ENCODE results near the gene SPG7. TPM values are rescaled to one million over a fixed set of nuclear protein-coding genes. Genes with fewer than 3 reads are reported as not detected.

The SPG7 gene
- polyA plus RNA-seq, 2 of the 4 experiments (the other 2 are of a cell fraction): 53.2 to 73.2 TPM

GRCh38 chr16:89593841-89594240 is 85.6 kb downstream of the SPG7 start:
- CTCF ChIA-PET: interaction anchor here (0.7 to 1.2 kb wide), 2 partner anchors 21 to 101 kb away, joined by 3 to 4 read pairs; no protein-coding TSS in a partner anchor
- no peak for FAIRE-seq
- WGBS (ENCODE audit: missing lambda C conversion rate): 92% methylated on average over 13 of the region's 15 CpGs

GRCh38 chr16:89595330-89596060 is 87.3 kb downstream of the SPG7 start:
- Histone ChIP-seq H3K27ac (no peak overlapping the region), H3K4me2 (no peak overlapping the region), H3K9me3 (no peaks in the 10 kb centered on the region), H3K4me3 (no peak overlapping the region), H3K4me1 (peaks cover 16% of the 10 kb centered on the region)
- 95% methylated on average over 39 of the region's 47 CpGs for WGBS (ENCODE audit: missing lambda C conversion rate)
- ATAC-seq (no peak), DNase-seq (ENCODE audit: low read depth in 1 of 2, low spot score in 1 of 2) (no peak), FAIRE-seq (no peak)
- CTCF ChIA-PET: interaction anchor here (0.8 to 1.3 kb wide), 2 partner anchors 20 to 69 kb away, joined by 3 read pairs; no protein-coding TSS in a partner anchor
- no peak for TF ChIP-seq RFX5 (IDR thresholded peaks at IDR 0.05)
- TF ChIP-seq RARB (CRISPR knock-in tag; IDR thresholded peaks at IDR 0.05): no peak
- TF ChIP-seq ELK1 (IDR thresholded peaks at IDR 0.05; ENCODE audit: low read depth, low read length): no peak
- TF ChIP-seq KDM5A (IDR thresholded peaks at IDR 0.05): no peak
- no peak for TF ChIP-seq CBX2 (IDR thresholded peaks at IDR 0.05; ENCODE audit: borderline replicate concordance, low read depth)
- no peak for TF ChIP-seq HEYL (CRISPR knock-in tag; IDR thresholded peaks at IDR 0.05)
- POLR2A ChIA-PET: no interaction called here

More at GRCh38 chr16:89593841-89594240, 85.6 kb downstream of the SPG7 start:
- no peaks in the 10 kb centered on the region for H3K9me3 ChIP-seq
- H3K4me1 ChIP-seq: peaks cover 6% of the 10 kb centered on the region; the same call in 1 of the 3 replicates
- ATAC-seq (no peak), DNase-seq (ENCODE audit: low read depth in 1 of 2, low spot score in 1 of 2) (no peak)
- H3K4me2 ChIP-seq: no peak overlapping the region
- TF ChIP-seq HDAC2 (IDR thresholded peaks at IDR 0.05): no peak
- TF ChIP-seq JUN (IDR thresholded peaks at IDR 0.05): no peak
- no peak for TF ChIP-seq CHD2 (IDR thresholded peaks at IDR 0.05; ENCODE audit: low read length, partially characterized antibody)
- no peak for TF ChIP-seq HOXB13 (CRISPR knock-in tag; IDR thresholded peaks at IDR 0.05; ENCODE audit: low read depth)
- no peak for TF ChIP-seq KDM1A (IDR thresholded peaks at IDR 0.05; ENCODE audit: low read depth)
- H3K27ac ChIP-seq: no peak overlapping the region
- POLR2A ChIA-PET: no interaction called here
- H3K4me3 ChIP-seq: no peak overlapping the region

GRCh38 chr16:89596061-89596689 is 88.0 kb downstream of the SPG7 start:
- POLR2A ChIA-PET: no interaction called here
- Histone ChIP-seq H3K4me2 (no peak overlapping the region), H3K4me1 (peaks cover 16% of the 10 kb centered on the region), H3K9me3 (no peaks in the 10 kb centered on the region), H3K27ac (0 out of 6 replicates have a peak overlapping the region, but pooled peaks of 1 of the 2 experiments have one; percentile 24), H3K4me3 (no peak overlapping the region)
- TF ChIP-seq MAFK (IDR thresholded peaks at IDR 0.05; ENCODE audit: partially characterized antibody): peak; percentile 79
- no peak for TF ChIP-seq HOXB5 (CRISPR knock-in tag; IDR thresholded peaks at IDR 0.05)
- TF ChIP-seq SMC3 (IDR thresholded peaks at IDR 0.05): no peak
- 92% methylated on average over 13 of the region's 25 CpGs for WGBS (ENCODE audit: missing lambda C conversion rate)
- FAIRE-seq: no peak
- CTCF ChIA-PET: interaction anchor here (0.8 to 1.7 kb wide), 5 partner anchors 15 to 104 kb away, joined by 3 to 4 read pairs (median 3); no protein-coding TSS in a partner anchor
- no peak for ATAC-seq
- no peak for DNase-seq (ENCODE audit: low read depth in 1 of 2, low spot score in 1 of 2)

GRCh38 chr16:89596957-89597649 is 88.9 kb downstream of the SPG7 start:
- ChIA-PET CTCF (interaction anchor here (0.9 to 1.7 kb wide), 3 partner anchors 14 to 103 kb away, joined by 3 to 4 read pairs (median 4); no protein-coding TSS in a partner anchor), POLR2A (no interaction called here)
- Histone ChIP-seq H3K27ac (peak overlapping the region in 1 of 2 experiments; percentile 37; a peak in 2 of 6 replicates), H3K9me3 (no peaks in the 10 kb centered on the region), H3K4me3 (no peak overlapping the region), H3K4me1 (peaks cover 20% of the 10 kb centered on the region), H3K4me2 (no peak overlapping the region)
- 72% methylated on average over 15 of the region's 19 CpGs for WGBS (ENCODE audit: missing lambda C conversion rate)
- TF ChIP-seq FOSB (CRISPR knock-in tag; IDR thresholded peaks at IDR 0.05): no peak
- TF ChIP-seq PBX3 (IDR thresholded peaks at IDR 0.05): peak; percentile 50; the same call in 1 of the 2 replicates
- peak in 1 of 2 experiments; percentile 49 for DNase-seq (ENCODE audit: low read depth in 1 of 2, low spot score in 1 of 2)
- peak; percentile 2 to 11; a peak in 3 of 6 replicates for ATAC-seq
- no peak for FAIRE-seq
